K562 (cell line): ENCODE measurements around the gene COL15A1. TPM values are rescaled to one million over a fixed set of nuclear protein-coding genes. Genes with fewer than 3 reads are reported as not detected.
A peak's percentile ranks its signal among the peaks of the same experiment; 100 is the strongest.

ENCODE experiments used
- CEBPG ChIP-seq, 3 experiments: fragments of 200-800 bp in 1 of 3; sonication (Bioruptor generic) in 1 of 3; sonication (generic) in 1 of 3; formaldehyde crosslinking in 1 of 3; IDR thresholded peaks in 2 of 3; conservative IDR thresholded peaks in 1 of 3; 2 replicates each; pipeline versions ENCODE4 v1.6.1 to v1.8.0; 2016 to 2022; ENCODE audit warnings: missing compliant biosample characterization in 2 of 3, missing genetic modification characterization in 2 of 3, mild to moderate bottlenecking in 1 of 3, missing genetic modification reagents in 1 of 3
- CREB1 ChIP-seq, 2 experiments: sonication (generic) in 1 of 2; formaldehyde crosslinking in 1 of 2; IDR thresholded peaks; 2 replicates each; pipeline versions ENCODE4 v1.6.1 to v1.8.0; 2012 to 2022; ENCODE audit warnings: inconsistent platforms in 1 of 2, mild to moderate bottlenecking in 1 of 2, missing genetic modification reagents in 1 of 2, moderate library complexity in 1 of 2
- EWSR1 ChIP-seq: fragments of 450-650 bp; IDR thresholded peaks from 2 replicates; pipeline ENCODE4 v1.6.1; 2018; ENCODE audit warnings: borderline replicate concordance, mild to moderate bottlenecking, low read depth, moderate library complexity; ENCODE audit not compliant: partially characterized antibody
- GABPB1 ChIP-seq: sonication (generic); formaldehyde crosslinking; IDR thresholded peaks from 2 replicates; pipeline ENCODE4 v1.8.0; 2022; ENCODE audit warnings: mild to moderate bottlenecking, missing genetic modification reagents
- LCOR ChIP-seq: sonication (generic); formaldehyde crosslinking; IDR thresholded peaks from 2 replicates; pipeline ENCODE4 v1.8.0; 2022; ENCODE audit warnings: mild to moderate bottlenecking, missing genetic modification reagents
- MLLT1 ChIP-seq, 2 experiments: fragments of 450-650 bp; IDR thresholded peaks; 2 replicates each; pipeline ENCODE4 v1.6.1; 2016
- MNT ChIP-seq, 2 experiments: fragments of 450-650 bp; conservative IDR thresholded peaks; 2 replicates each; pipeline ENCODE4 v1.6.1; 2017; ENCODE audit warnings: mild to moderate bottlenecking in 2 of 2, moderate library complexity in 2 of 2
- SMAD2 ChIP-seq: fragments of 150-350 bp; IDR thresholded peaks from 2 replicates; pipeline ENCODE4 v1.6.1; 2014; ENCODE audit warnings: low read depth, mild to moderate bottlenecking, low read length
- SOX6 ChIP-seq: fragments of 450-650 bp; IDR thresholded peaks from 2 replicates; pipeline ENCODE4 v1.6.1; 2014; ENCODE audit warnings: mild to moderate bottlenecking
- TFAM ChIP-seq: fragments of 250-450 bp; sonication (Bioruptor Pico); conservative IDR thresholded peaks from 2 replicates; pipeline ENCODE4 v1.5.0; 2021; ENCODE audit warnings: mild to moderate bottlenecking, moderate library complexity
- ZFP1 ChIP-seq: fragments of 450-650 bp; formaldehyde crosslinking; IDR thresholded peaks from 2 replicates; pipeline ENCODE4 v1.4.0; 2020; ENCODE audit warnings: mild to moderate bottlenecking, mixed read lengths
- ZNF134 ChIP-seq: fragments of 250-450 bp; sonication (Bioruptor Pico); conservative IDR thresholded peaks from 2 replicates; pipeline ENCODE4 v1.4.0; 2020
- ZNF23 ChIP-seq: fragments of 250-450 bp; sonication (Bioruptor Pico); IDR thresholded peaks from 2 replicates; pipeline ENCODE4 v1.4.0; 2020; ENCODE audit warnings: mild to moderate bottlenecking
- ZNF583 ChIP-seq: fragments of 250-450 bp; sonication (Bioruptor Pico); IDR thresholded peaks from 2 replicates; pipeline ENCODE4 v1.4.0; 2020
- ZNF764 ChIP-seq: fragments of 250-450 bp; sonication (Bioruptor Pico); IDR thresholded peaks from 2 replicates; pipeline ENCODE4 v1.4.0; 2020; ENCODE audit warnings: low read depth, mild to moderate bottlenecking, moderate library complexity
- polyA plus RNA-seq, 8 experiments: library from polyadenylated mRNA; depleted of rRNA in 4 of 8; stranded (reverse) in 5 of 8; unstranded in 3 of 8; fragments of >200 nt; fragmentation: Nextera tagmentation in 2 of 8; fragmentation: Illumina TruSeq in 1 of 8; extraction: Ambion mirVana in 2 of 8; extraction: Trizol in 1 of 8; gene quantifications; 2 replicates each; pipeline versions ENCODE4 v1.2.1 to v1.2.3, GENCODE V29; 2011 to 2014; ENCODE audit warnings: inconsistent platforms in 1 of 8, missing spikeins in 1 of 8
- total RNA-seq, 7 experiments: library from RNA; depleted of rRNA in 6 of 7; stranded (reverse); fragments of >200 nt in 6 of 7; fragmentation: Illumina TruSeq in 2 of 7; extraction: Trizol in 2 of 7; gene quantifications; 2 replicates each; pipeline versions ENCODE4 v1.2.1 to v1.2.3, GENCODE V29; 2011 to 2021; ENCODE audit warnings: low replicate concordance in 1 of 7
- TF ChIP-seq, protein P1 (sequence below): fragments of 450-650 bp; IDR thresholded peaks from 2 replicates; pipeline ENCODE4 v1.6.1; 2016; ENCODE audit warnings: borderline replicate concordance
- TF ChIP-seq, protein P2 (sequence below): fragments of 250-450 bp; sonication (Bioruptor Pico); IDR thresholded peaks from 2 replicates; pipeline ENCODE4 v1.8.0; 2021; ENCODE audit warnings: borderline replicate concordance, mild to moderate bottlenecking, moderate library complexity; ENCODE audit not compliant: poor library complexity, severe bottlenecking
- TF ChIP-seq, protein P3 (sequence below): fragments of 450-650 bp; IDR thresholded peaks from 2 replicates; pipeline ENCODE4 v1.7.1; 2018; ENCODE audit warnings: mild to moderate bottlenecking, low read depth; ENCODE audit not compliant: partially characterized antibody

COL15A1 gene
- total and polyA plus RNA-seq, 9 of the 15 experiments (the other 6 are each of a cell fraction or from before 2014, with no cell fraction given) = 0.46 to 5.1 (median 2.6) TPM

DNA sequence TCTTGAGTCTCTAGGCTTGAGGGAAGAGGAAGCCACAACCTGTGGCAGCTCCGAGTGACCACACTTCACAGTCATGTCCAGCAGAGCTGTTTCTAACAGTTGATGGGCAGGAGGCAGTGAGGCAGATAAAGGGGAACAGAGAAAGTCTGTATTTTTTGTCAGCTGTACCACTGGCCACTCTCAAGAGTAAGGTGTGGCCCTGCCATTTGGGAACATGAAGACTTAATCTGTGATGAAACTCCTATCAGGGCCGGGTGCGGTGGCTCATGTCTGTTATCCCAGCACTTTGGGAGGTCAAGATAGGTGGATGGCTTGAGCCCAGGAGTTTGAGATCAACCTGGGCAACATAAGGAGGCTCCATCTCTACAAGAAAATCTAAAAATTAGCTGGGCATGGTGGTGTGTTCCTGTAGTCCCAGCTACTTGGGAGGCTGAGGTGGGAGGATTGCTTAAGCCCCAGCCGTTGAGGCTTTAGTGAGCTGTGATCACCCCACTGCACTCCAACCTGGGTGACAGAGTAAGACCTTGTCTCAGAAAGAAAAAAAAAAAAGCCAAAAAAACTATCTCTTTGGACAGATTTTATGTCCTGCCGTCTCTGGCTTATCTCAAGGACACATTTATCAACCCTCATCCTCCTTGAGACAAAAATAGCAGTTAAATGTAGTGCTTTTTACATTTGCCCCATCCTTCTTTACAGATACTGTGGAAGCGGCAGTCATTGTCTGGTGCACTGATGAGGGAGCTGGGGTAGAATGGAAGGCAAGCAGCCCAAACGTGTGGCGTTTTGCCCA, 11.9 kb upstream of the COL15A1 start (continued):
- TF ChIP-seq, protein P1, sequence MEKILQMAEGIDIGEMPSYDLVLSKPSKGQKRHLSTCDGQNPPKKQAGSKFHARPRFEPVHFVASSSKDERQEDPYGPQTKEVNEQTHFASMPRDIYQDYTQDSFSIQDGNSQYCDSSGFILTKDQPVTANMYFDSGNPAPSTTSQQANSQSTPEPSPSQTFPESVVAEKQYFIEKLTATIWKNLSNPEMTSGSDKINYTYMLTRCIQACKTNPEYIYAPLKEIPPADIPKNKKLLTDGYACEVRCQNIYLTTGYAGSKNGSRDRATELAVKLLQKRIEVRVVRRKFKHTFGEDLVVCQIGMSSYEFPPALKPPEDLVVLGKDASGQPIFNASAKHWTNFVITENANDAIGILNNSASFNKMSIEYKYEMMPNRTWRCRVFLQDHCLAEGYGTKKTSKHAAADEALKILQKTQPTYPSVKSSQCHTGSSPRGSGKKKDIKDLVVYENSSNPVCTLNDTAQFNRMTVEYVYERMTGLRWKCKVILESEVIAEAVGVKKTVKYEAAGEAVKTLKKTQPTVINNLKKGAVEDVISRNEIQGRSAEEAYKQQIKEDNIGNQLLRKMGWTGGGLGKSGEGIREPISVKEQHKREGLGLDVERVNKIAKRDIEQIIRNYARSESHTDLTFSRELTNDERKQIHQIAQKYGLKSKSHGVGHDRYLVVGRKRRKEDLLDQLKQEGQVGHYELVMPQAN = no peak
- TF ChIP-seq LCOR (CRISPR knock-in tag) (peak; percentile 98), TFAM (CRISPR knock-in tag) (no peak), ZNF583 (CRISPR knock-in tag) (no peak), ZNF764 (CRISPR knock-in tag) (no peak), MLLT1 (IDR thresholded peaks at IDR 0.05) (no peak), ZNF23 (no peak), SMAD2 (no peak), CEBPG (CRISPR knock-in tag; IDR thresholded peaks at IDR 0.05) (no peak), CEBPG (tag; conservative IDR thresholded peaks at IDR 0.05 in 1 of 2, IDR thresholded peaks at IDR 0.05 in 1 of 2) (0 out of 4 replicates have a peak, but pooled peaks of 1 of the 2 experiments have one; percentile 33), ZNF134 (CRISPR knock-in tag) (0 out of 2 replicates have a peak, but pooled peaks have one; percentile 33), ZFP1 (CRISPR knock-in tag) (no peak), CREB1 (IDR thresholded peaks at IDR 0.05) (peak; percentile 51; the same call in 1 of the 2 replicates), CREB1 (CRISPR knock-in tag; IDR thresholded peaks at IDR 0.05) (no peak), MNT (conservative IDR thresholded peaks at IDR 0.05) (peak in 1 of 2 experiments; percentile 39; a peak in 1 of 4 replicates), SOX6 (peak; percentile 87), EWSR1 (no peak), GABPB1 (CRISPR knock-in tag) (no peak)
- TF ChIP-seq, protein P2, sequence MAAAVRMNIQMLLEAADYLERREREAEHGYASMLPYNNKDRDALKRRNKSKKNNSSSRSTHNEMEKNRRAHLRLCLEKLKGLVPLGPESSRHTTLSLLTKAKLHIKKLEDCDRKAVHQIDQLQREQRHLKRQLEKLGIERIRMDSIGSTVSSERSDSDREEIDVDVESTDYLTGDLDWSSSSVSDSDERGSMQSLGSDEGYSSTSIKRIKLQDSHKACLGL (CRISPR knock-in tag) = no peak
- TF ChIP-seq, protein P3, sequence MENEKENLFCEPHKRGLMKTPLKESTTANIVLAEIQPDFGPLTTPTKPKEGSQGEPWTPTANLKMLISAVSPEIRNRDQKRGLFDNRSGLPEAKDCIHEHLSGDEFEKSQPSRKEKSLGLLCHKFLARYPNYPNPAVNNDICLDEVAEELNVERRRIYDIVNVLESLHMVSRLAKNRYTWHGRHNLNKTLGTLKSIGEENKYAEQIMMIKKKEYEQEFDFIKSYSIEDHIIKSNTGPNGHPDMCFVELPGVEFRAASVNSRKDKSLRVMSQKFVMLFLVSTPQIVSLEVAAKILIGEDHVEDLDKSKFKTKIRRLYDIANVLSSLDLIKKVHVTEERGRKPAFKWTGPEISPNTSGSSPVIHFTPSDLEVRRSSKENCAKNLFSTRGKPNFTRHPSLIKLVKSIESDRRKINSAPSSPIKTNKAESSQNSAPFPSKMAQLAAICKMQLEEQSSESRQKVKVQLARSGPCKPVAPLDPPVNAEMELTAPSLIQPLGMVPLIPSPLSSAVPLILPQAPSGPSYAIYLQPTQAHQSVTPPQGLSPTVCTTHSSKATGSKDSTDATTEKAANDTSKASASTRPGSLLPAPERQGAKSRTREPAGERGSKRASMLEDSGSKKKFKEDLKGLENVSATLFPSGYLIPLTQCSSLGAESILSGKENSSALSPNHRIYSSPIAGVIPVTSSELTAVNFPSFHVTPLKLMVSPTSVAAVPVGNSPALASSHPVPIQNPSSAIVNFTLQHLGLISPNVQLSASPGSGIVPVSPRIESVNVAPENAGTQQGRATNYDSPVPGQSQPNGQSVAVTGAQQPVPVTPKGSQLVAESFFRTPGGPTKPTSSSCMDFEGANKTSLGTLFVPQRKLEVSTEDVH = no peak
